ENCODE measurements around the gene ILKAP. TPM values are rescaled to one million over a fixed set of nuclear protein-coding genes. Genes with fewer than 3 reads are reported as not detected.

The ILKAP gene
- total RNA-seq, 1 experiment from 2014 or later, result 49.9 TPM

GRCh38 chr2:238163481-238164198 is 39.9 kb downstream of the ILKAP start:
- no TSS peak for BruUV-seq (replicated peaks)
- no peak overlapping the region for H3K4me3 ChIP-seq (ENCODE audit: low read depth in 2 of 2, low read length in 2 of 2)
- no peaks in the 10 kb centered on the region for H3K27me3 ChIP-seq (ENCODE audit: control insufficient read depth, insufficient read depth, low read length)
- H3K36me3 ChIP-seq (ENCODE audit: control insufficient read depth, insufficient read depth, low read length), result no peaks in the 10 kb centered on the region
- CTCF ChIA-PET, result no interaction called here
- intact Hi-C loops (cut with micrococcal nuclease; ENCODE audit: unreplicated experiment), result no loop called here
- no peak for DNase-seq (ENCODE audit: low read depth, low spot score)
- H3K27ac ChIP-seq (ENCODE audit: low read length), result no peak overlapping the region
- no peak for ATAC-seq
- H3K4me1 ChIP-seq (ENCODE audit: control insufficient read depth, insufficient read depth, low read length), result peaks cover 5% of the 10 kb centered on the region; the same call in 1 of the 2 replicates
- POLR2A ChIA-PET, result no interaction called here
- TF ChIP-seq TCF7L2 (IDR thresholded peaks at IDR 0.05; ENCODE audit: low read depth, low read length), result no peak
- TF ChIP-seq REST (IDR thresholded peaks at IDR 0.05; ENCODE audit: insufficient read depth in 1 of 2, low read depth in 2 of 2, low read length in 1 of 2), result no peak
- TF ChIP-seq CTCF (IDR thresholded peaks at IDR 0.05), result no peak
- no peak for TF ChIP-seq SIN3A (IDR thresholded peaks at IDR 0.05; ENCODE audit: borderline replicate concordance, insufficient read depth, low read depth, low read length)
- no peaks in the 10 kb centered on the region for H3K9me3 ChIP-seq (ENCODE audit: control insufficient read depth, insufficient read depth, low read depth, low read length)
- in situ Hi-C loops (cut with HindIII; ENCODE audit: low pct_unique_long_range_greater_than_20kb, low sequenced_read_pairs), result no loop called here

- BruUV-seq (replicated peaks), result no TSS peak
- in situ Hi-C loops (cut with HindIII; ENCODE audit: low pct_unique_long_range_greater_than_20kb, low sequenced_read_pairs), result no loop called here
These were observed 40.6 kb downstream of the ILKAP start for GRCh38 chr2:238162846-238163441.

More at GRCh38 chr2:238162846-238163441, 40.6 kb downstream of the ILKAP start:
- intact Hi-C loops (cut with micrococcal nuclease; ENCODE audit: unreplicated experiment), result no loop called here
- Histone ChIP-seq H3K4me3 (ENCODE audit: low read depth in 2 of 2, low read length in 2 of 2) (no peak overlapping the region), H3K27me3 (ENCODE audit: control insufficient read depth, insufficient read depth, low read length) (no peaks in the 10 kb centered on the region), H3K27ac (ENCODE audit: low read length) (no peak overlapping the region), H3K36me3 (ENCODE audit: control insufficient read depth, insufficient read depth, low read length) (no peaks in the 10 kb centered on the region), H3K4me1 (ENCODE audit: control insufficient read depth, insufficient read depth, low read length) (peaks cover 7% of the 10 kb centered on the region), H3K9me3 (ENCODE audit: control insufficient read depth, insufficient read depth, low read depth, low read length) (no peaks in the 10 kb centered on the region)
- ATAC-seq (no peak), DNase-seq (ENCODE audit: low read depth, low spot score) (no peak)
- ChIA-PET CTCF (no interaction called here), POLR2A (no interaction called here)
- TF ChIP-seq REST (IDR thresholded peaks at IDR 0.05; ENCODE audit: insufficient read depth in 1 of 2, low read depth in 2 of 2, low read length in 1 of 2), result no peak
- TF ChIP-seq SIN3A (IDR thresholded peaks at IDR 0.05; ENCODE audit: borderline replicate concordance, insufficient read depth, low read depth, low read length), result no peak
- TF ChIP-seq TCF7L2 (IDR thresholded peaks at IDR 0.05; ENCODE audit: low read depth, low read length), result no peak
- no peak for TF ChIP-seq CTCF (IDR thresholded peaks at IDR 0.05)
- TF ChIP-seq POLR2AphosphoS5 (IDR thresholded peaks at IDR 0.05; ENCODE audit: low read depth, low read length), result no peak

Measured in Panc1 (cell line).